MCF 10A (cell line): ENCODE data around the gene TMC3. TPM values are rescaled to one million over a fixed set of nuclear protein-coding genes. Genes with fewer than 3 reads are reported as not detected.

Experiments used
- BruUV-seq: library from RNA; stranded (reverse); fragments of 400-500 nt; replicated peaks from 2 replicates; lab custom pipeline; 2021; lab: Mats Ljungman, UMichigan
- CTCF ChIA-PET: fragments of 300-600 bp; sonication (Branson Sonifier 250); formaldehyde crosslinking; extraction: SDS; loops from one replicate; lab custom pipeline; 2021; ENCODE audit warnings: antibody characterized with exemption, inconsistent platforms; lab: Yijun Ruan, JAX
- POLR2A ChIA-PET: fragments of 300-600, 350-650 bp; sonication (Branson Sonifier 250); formaldehyde crosslinking; extraction: SDS; loops from one replicate; lab custom pipeline; 2020; ENCODE audit warnings: antibody characterized with exemption, inconsistent platforms; lab: Yijun Ruan, JAX
- DNase-seq: peaks from one replicate; pipeline ENCODE4 v3.0.0-alpha.2; 2018; ENCODE audit not compliant: unreplicated experiment
- H3K27ac Mint-ChIP-seq: one replicate; pipeline ENCODE4 v1.8.0; 2022; ENCODE audit warnings: mild to moderate bottlenecking, low read depth, mixed read lengths; ENCODE audit not compliant: unreplicated experiment
- H3K27me3 Mint-ChIP-seq: one replicate; pipeline ENCODE4 v1.8.0; 2022; ENCODE audit warnings: mixed read lengths; ENCODE audit not compliant: insufficient read depth, unreplicated experiment
- H3K36me3 Mint-ChIP-seq: one replicate; pipeline ENCODE4 v1.8.0; 2022; ENCODE audit warnings: mild to moderate bottlenecking, moderate library complexity, mixed read lengths; ENCODE audit not compliant: insufficient read depth, unreplicated experiment
- H3K4me1 Mint-ChIP-seq: one replicate; pipeline ENCODE4 v1.8.0; 2022; ENCODE audit warnings: mixed read lengths; ENCODE audit not compliant: insufficient read depth, unreplicated experiment
- H3K4me3 Mint-ChIP-seq: one replicate; pipeline ENCODE4 v1.8.0; 2022; ENCODE audit warnings: mild to moderate bottlenecking, moderate library complexity, mixed read lengths; ENCODE audit not compliant: unreplicated experiment
- H3K9me3 Mint-ChIP-seq: one replicate; pipeline ENCODE4 v1.8.0; 2022; ENCODE audit warnings: mixed read lengths; ENCODE audit not compliant: unreplicated experiment
- intact Hi-C: fragments of 100-400 bp; cut with micrococcal nuclease; formaldehyde crosslinking; loops from 2 replicates; pipeline ENCODE4 v1.14.1; 2022
- total RNA-seq: library from RNA; stranded (reverse); gene quantifications from 2 replicates; pipeline ENCODE4 v1.2.3, GENCODE V29; 2022
- TF ChIP-seq, protein P1 (sequence below): fragments of 200-600 bp; IDR thresholded peaks from one replicate; pipeline ENCODE4 v1.8.0; 2022; ENCODE audit warnings: antibody characterized with exemption, mild to moderate bottlenecking; ENCODE audit not compliant: unreplicated experiment

The TMC3 gene
- total RNA-seq, 1 experiment from 2014 or later = not detected

DNA sequence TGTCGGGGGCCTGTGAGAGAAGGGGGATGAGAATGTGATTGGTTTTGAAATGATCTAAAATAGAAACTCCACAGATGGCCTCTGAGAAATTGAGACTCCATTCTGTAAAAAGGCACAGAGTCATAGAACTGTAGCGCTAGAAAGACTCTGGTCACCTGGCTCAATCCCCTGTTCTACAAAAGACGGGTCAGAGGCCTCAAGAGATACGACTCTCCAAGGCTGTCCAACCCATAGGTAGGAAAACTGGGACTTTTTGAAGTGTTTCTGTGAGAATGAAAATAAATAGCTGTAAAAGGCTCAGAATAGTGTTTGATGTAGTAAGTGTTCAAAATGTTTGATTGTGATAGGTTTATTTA is 11.7 kb upstream of the TMC3 start:
- POLR2A ChIA-PET = no interaction called here
- intact Hi-C loops = no loop called here

DNA sequence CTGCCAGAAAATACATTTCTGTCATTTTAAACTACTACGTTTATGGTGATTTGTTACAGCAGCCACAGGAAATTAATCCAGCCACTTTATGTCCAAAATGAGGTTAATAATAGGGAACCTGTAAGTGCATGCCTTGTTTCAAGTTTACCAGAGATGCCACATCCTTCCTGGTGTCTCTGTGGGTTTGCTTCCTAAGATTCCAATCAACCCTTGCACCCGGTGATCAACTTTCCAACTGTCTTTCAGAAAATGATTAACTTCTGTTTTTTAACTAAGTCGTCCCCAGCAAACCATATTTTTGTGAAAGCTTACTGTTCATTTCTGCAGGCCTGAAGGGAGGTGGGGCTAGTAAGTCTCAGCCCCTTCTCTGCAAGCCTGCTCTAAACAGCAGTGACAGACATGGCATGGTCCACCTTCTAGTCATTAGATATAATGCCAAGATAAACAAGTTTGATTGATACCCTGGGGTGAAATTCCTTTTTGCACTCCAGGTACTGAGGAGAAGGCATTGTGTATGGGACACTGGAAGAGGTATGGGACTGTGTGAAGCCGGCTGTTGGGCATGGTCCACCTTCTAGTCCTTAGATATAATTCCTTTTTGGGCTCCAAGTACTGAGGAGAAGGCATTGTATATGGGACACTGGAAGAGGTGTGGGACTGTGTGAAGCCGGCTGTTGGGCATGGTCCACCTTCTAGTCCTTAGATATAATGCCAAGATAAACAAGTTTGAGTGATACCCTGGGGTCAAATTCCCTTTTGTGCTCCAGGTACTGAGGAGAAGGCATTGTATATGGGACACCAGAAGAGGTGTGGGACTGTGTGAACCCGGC is 11.1 kb upstream of the TMC3 start:
- no peak overlapping the region for H3K4me3 Mint-ChIP-seq
- intact Hi-C loops = no loop called here
- H3K27ac Mint-ChIP-seq = no peak overlapping the region
- no peaks in the 10 kb centered on the region for H3K4me1 Mint-ChIP-seq
- H3K36me3 Mint-ChIP-seq = no peaks in the 10 kb centered on the region
- H3K27me3 Mint-ChIP-seq = peaks cover 28% of the 10 kb centered on the region
- BruUV-seq = no TSS peak
- POLR2A ChIA-PET = no interaction called here
- TF ChIP-seq, protein P1, sequence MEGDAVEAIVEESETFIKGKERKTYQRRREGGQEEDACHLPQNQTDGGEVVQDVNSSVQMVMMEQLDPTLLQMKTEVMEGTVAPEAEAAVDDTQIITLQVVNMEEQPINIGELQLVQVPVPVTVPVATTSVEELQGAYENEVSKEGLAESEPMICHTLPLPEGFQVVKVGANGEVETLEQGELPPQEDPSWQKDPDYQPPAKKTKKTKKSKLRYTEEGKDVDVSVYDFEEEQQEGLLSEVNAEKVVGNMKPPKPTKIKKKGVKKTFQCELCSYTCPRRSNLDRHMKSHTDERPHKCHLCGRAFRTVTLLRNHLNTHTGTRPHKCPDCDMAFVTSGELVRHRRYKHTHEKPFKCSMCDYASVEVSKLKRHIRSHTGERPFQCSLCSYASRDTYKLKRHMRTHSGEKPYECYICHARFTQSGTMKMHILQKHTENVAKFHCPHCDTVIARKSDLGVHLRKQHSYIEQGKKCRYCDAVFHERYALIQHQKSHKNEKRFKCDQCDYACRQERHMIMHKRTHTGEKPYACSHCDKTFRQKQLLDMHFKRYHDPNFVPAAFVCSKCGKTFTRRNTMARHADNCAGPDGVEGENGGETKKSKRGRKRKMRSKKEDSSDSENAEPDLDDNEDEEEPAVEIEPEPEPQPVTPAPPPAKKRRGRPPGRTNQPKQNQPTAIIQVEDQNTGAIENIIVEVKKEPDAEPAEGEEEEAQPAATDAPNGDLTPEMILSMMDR = no peak
- CTCF ChIA-PET = no interaction called here
- no peaks in the 10 kb centered on the region for H3K9me3 Mint-ChIP-seq
- no peak for DNase-seq

More for the DNA sequence above, 11.7 kb upstream of the TMC3 start:
- TF ChIP-seq, protein P1 = no peak
- Mint-ChIP-seq H3K4me3 (no peak overlapping the region), H3K27ac (no peak overlapping the region), H3K4me1 (no peaks in the 10 kb centered on the region), H3K9me3 (no peaks in the 10 kb centered on the region), H3K27me3 (peaks cover 23% of the 10 kb centered on the region), H3K36me3 (no peaks in the 10 kb centered on the region)
- BruUV-seq = no TSS peak
- no peak for DNase-seq
- CTCF ChIA-PET = interaction anchor here (0.6 kb wide), 1 partner anchor 120 kb away, joined by 3 read pairs; no protein-coding TSS in a partner anchor

DNA sequence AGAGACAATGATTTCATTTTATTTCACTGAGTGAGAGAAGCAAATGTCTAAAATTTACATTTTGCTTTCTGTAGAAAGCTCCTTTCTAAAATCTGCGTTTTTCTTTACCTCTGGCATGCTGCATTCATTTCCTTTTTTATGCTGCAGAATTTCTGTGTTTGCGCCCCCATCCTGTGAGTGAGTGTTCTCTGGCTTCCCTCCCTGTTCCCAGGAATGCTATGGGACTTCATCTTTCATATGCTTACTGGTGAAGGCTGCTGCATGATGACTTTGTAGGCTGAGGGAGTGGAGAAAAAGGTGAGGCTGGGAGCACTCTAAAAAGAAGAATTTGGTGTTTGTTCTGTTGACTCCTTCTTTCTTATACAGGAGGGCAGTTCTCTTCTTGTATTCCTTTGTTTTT is 7.7 kb upstream of the TMC3 start:
- ChIA-PET CTCF (interaction anchor here (0.6 to 2.1 kb wide), 3 partner anchors 29 to 115 kb away, joined by 3 to 11 read pairs (median 3); no protein-coding TSS in a partner anchor), POLR2A (interaction anchor here (1.1 kb wide), 1 partner anchor 11 kb away, joined by 3 read pairs; no protein-coding TSS in a partner anchor)
- Mint-ChIP-seq H3K4me1 (no peaks in the 10 kb centered on the region), H3K9me3 (no peaks in the 10 kb centered on the region), H3K4me3 (no peak overlapping the region), H3K36me3 (no peaks in the 10 kb centered on the region), H3K27me3 (peaks cover 28% of the 10 kb centered on the region), H3K27ac (no peak overlapping the region)
- TF ChIP-seq, protein P1 = no peak
- BruUV-seq = no TSS peak
- intact Hi-C loops = no loop called here
- no peak for DNase-seq

DNA sequence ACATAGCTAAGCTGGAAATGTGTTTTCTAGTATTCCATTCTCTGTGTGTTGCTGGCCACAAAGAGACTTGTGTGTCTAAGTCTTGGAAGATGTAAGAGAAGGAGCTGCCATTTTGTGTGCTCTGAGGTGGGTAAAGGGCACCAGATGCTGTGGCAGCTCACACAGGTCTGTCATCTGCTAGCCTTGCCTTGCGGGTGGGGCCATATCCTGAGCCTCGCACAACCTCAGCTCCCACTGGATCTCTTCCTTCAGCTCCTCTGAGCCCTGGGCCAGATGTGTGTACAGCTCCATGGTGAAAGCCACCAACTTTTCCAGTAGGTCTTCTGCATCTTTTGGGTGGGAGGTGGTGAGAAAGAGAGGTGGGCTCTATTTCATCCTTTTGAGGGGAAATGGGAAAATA is 6.7 kb upstream of the TMC3 start:
- no peak for DNase-seq
- no peak overlapping the region for H3K4me3 Mint-ChIP-seq
- ChIA-PET CTCF (interaction anchor here (0.6 to 2.1 kb wide), 5 partner anchors 13 to 397 kb away, joined by 3 to 11 read pairs (median 3); no protein-coding TSS in a partner anchor), POLR2A (interaction anchor here (1.1 kb wide), 1 partner anchor 12 kb away, joined by 3 read pairs; no protein-coding TSS in a partner anchor)
- no peak overlapping the region for H3K27ac Mint-ChIP-seq
- peaks cover 28% of the 10 kb centered on the region for H3K27me3 Mint-ChIP-seq
- intact Hi-C loops = no loop called here
- TF ChIP-seq, protein P1 = no peak
- BruUV-seq = no TSS peak
- H3K9me3 Mint-ChIP-seq = no peaks in the 10 kb centered on the region
- no peaks in the 10 kb centered on the region for H3K36me3 Mint-ChIP-seq
- H3K4me1 Mint-ChIP-seq = no peaks in the 10 kb centered on the region
